Mesenchymal stem cell (in vitro differentiated cells and primary cell): ENCODE data around the gene TBC1D12.

Experiments used
- DNase-seq: peaks from one replicate; pipeline ENCODE4 v3.0.0-alpha.2; 2013
- H2AFZ ChIP-seq: one replicate; pipeline ENCODE4 v1.6.1; 2013; ENCODE audit warnings: low read depth, mild to moderate bottlenecking, control low read depth, inconsistent platforms, low read length, moderate library complexity
- H2AK5ac ChIP-seq: 2 replicates; pipeline ENCODE4 v1.6.1; 2013; ENCODE audit warnings: low read length, moderate library complexity, mild to moderate bottlenecking, inconsistent platforms; ENCODE audit not compliant: severe bottlenecking
- H2BK120ac ChIP-seq: one replicate; pipeline ENCODE4 v1.6.1; 2013; ENCODE audit warnings: low read depth, mild to moderate bottlenecking, inconsistent platforms, low read length, moderate library complexity
- H2BK12ac ChIP-seq, 2 experiments: one replicate each; pipeline ENCODE4 v1.6.1; 2013; ENCODE audit warnings: inconsistent platforms in 2 of 2, low read length in 2 of 2, mild to moderate bottlenecking in 2 of 2, moderate library complexity in 2 of 2, control low read depth in 1 of 2
- H2BK15ac ChIP-seq: one replicate; pipeline ENCODE4 v1.6.1; 2013; ENCODE audit warnings: mild to moderate bottlenecking, low read depth, inconsistent platforms; ENCODE audit not compliant: poor library complexity, severe bottlenecking
- H2BK5ac ChIP-seq: 2 replicates; pipeline ENCODE4 v1.6.1; 2013; ENCODE audit warnings: low read depth, mild to moderate bottlenecking, low read length, control low read depth, inconsistent platforms; ENCODE audit not compliant: poor library complexity, severe bottlenecking
- H3K14ac ChIP-seq, 2 experiments: one replicate each; pipeline ENCODE4 v1.6.1; 2013; ENCODE audit warnings: inconsistent platforms in 2 of 2, low read length in 2 of 2, control low read depth in 1 of 2, mild to moderate bottlenecking in 1 of 2, moderate library complexity in 1 of 2
- H3K18ac ChIP-seq, 2 experiments: one replicate each; pipeline ENCODE4 v1.6.1; 2013; ENCODE audit warnings: inconsistent platforms in 2 of 2, low read length in 2 of 2, control low read depth in 1 of 2, low read depth in 1 of 2, mild to moderate bottlenecking in 1 of 2
- H3K23ac ChIP-seq, 2 experiments: one replicate each; pipeline ENCODE4 v1.6.1; 2013; ENCODE audit warnings: inconsistent platforms in 2 of 2, low read length in 2 of 2, mild to moderate bottlenecking in 2 of 2, moderate library complexity in 2 of 2, control low read depth in 1 of 2
- H3K27ac ChIP-seq: 2 replicates; pipeline ENCODE4 v1.5.1; 2013; ENCODE audit warnings: mild to moderate bottlenecking, moderate library complexity, low read length, control low read depth, inconsistent platforms; ENCODE audit not compliant: poor library complexity, severe bottlenecking
- H3K27me3 ChIP-seq, 2 experiments: 2 replicates each; pipeline versions ENCODE4 v1.6.1 to v1.7.0; 2013; ENCODE audit warnings: low read length in 2 of 2, mild to moderate bottlenecking in 2 of 2, moderate library complexity in 2 of 2, control low read depth in 1 of 2, inconsistent platforms in 1 of 2; ENCODE audit not compliant: control insufficient read depth in 1 of 2, insufficient read depth in 1 of 2
- H3K36me3 ChIP-seq, 2 experiments: 2 replicates each; pipeline versions ENCODE4 v1.6.1 to v1.7.0; 2013; ENCODE audit warnings: low read length in 2 of 2, control low read depth in 1 of 2, inconsistent platforms in 1 of 2, low read depth in 1 of 2, mild to moderate bottlenecking in 1 of 2; ENCODE audit not compliant: insufficient read depth in 2 of 2, control insufficient read depth in 1 of 2
- H3K4ac ChIP-seq, 2 experiments: one replicate each; pipeline ENCODE4 v1.6.1; 2013; ENCODE audit warnings: inconsistent platforms in 2 of 2, low read length in 2 of 2, mild to moderate bottlenecking in 2 of 2, moderate library complexity in 2 of 2, control low read depth in 1 of 2, low read depth in 1 of 2
- H3K4me1 ChIP-seq: 2 replicates; pipeline ENCODE4 v1.6.1; 2013; ENCODE audit warnings: low read depth, low read length, control low read depth; ENCODE audit not compliant: control insufficient read depth, insufficient read depth
- H3K4me2 ChIP-seq: 2 replicates; pipeline ENCODE4 v1.6.1; 2013; ENCODE audit warnings: low read length, mild to moderate bottlenecking, inconsistent platforms; ENCODE audit not compliant: poor library complexity, severe bottlenecking
- H3K4me3 ChIP-seq, 2 experiments: 2 replicates each; pipeline versions ENCODE4 v1.5.1 to v1.7.0; 2013; ENCODE audit warnings: low read length in 2 of 2, mild to moderate bottlenecking in 2 of 2, control low read depth in 1 of 2, low read depth in 1 of 2; ENCODE audit not compliant: insufficient read depth in 1 of 2
- H3K79me1 ChIP-seq: replicated peaks from 2 replicates; pipeline ENCODE4 v1.6.1; 2013; ENCODE audit warnings: mild to moderate bottlenecking, control low read depth, low read length, inconsistent platforms; ENCODE audit not compliant: poor library complexity, severe bottlenecking
- H3K9ac ChIP-seq: 2 replicates; pipeline ENCODE4 v1.7.0; 2013; ENCODE audit warnings: mild to moderate bottlenecking, low read length, moderate library complexity
- H3K9me3 ChIP-seq: 2 replicates; pipeline ENCODE4 v1.7.0; 2013; ENCODE audit warnings: mild to moderate bottlenecking, low read length; ENCODE audit not compliant: control insufficient read depth
- H4K8ac ChIP-seq: one replicate; pipeline ENCODE4 v1.6.1; 2013; ENCODE audit warnings: inconsistent platforms, mild to moderate bottlenecking, low read length, moderate library complexity
- H4K91ac ChIP-seq: one replicate; pipeline ENCODE4 v1.6.1; 2013; ENCODE audit warnings: mild to moderate bottlenecking, low read length, inconsistent platforms
- WGBS: methylation state at CpG from one replicate; pipeline ENCODE4 v1.1.7; 2013; ENCODE audit warnings: mixed read lengths; 5-methylcytosine and 5-hydroxymethylcytosine counted together

TBC1D12 gene

GRCh38 chr10:94481410-94481809, 79.1 kb downstream of the TBC1D12 start:
- Histone ChIP-seq H3K27ac (no peak overlapping the region), H3K27me3 (no peaks in the 10 kb centered on the region), H3K18ac (no peak overlapping the region), H3K23ac (no peak overlapping the region), H3K4me3 (no peak overlapping the region), H4K8ac (no peak overlapping the region), H3K4ac (no peak overlapping the region), H2BK5ac (no peak overlapping the region), H3K79me1 (peaks cover 14% of the 10 kb centered on the region), H2BK12ac (no peak overlapping the region), H2AK5ac (no peak overlapping the region), H3K36me3 (peaks cover 0 to 21% of the 10 kb centered on the region in 2 experiments), H3K14ac (no peak overlapping the region), H2BK15ac (no peak overlapping the region), H2BK120ac (no peak overlapping the region), H3K9me3 (peaks cover 11% of the 10 kb centered on the region), H3K4me2 (no peak overlapping the region), H4K91ac (no peak overlapping the region), H3K9ac (no peak overlapping the region), H2AFZ (no peak overlapping the region), H3K4me1 (no peaks in the 10 kb centered on the region)
- no peak for DNase-seq

GRCh38 chr10:94483970-94484369, 81.6 kb downstream of the TBC1D12 start:
- Histone ChIP-seq H3K9ac (no peak overlapping the region), H3K4me2 (no peak overlapping the region), H3K4me3 (no peak overlapping the region), H3K4ac (no peak overlapping the region), H3K36me3 (peaks cover 2 to 6% of the 10 kb centered on the region in 2 experiments), H3K27ac (no peak overlapping the region), H2AK5ac (no peak overlapping the region), H3K14ac (no peak overlapping the region), H4K8ac (no peak overlapping the region), H3K79me1 (peaks cover 15% of the 10 kb centered on the region), H3K4me1 (no peaks in the 10 kb centered on the region), H2BK12ac (no peak overlapping the region), H2AFZ (no peak overlapping the region), H2BK120ac (no peak overlapping the region), H4K91ac (no peak overlapping the region), H2BK15ac (no peak overlapping the region), H2BK5ac (no peak overlapping the region), H3K9me3 (peaks cover 11% of the 10 kb centered on the region), H3K23ac (no peak overlapping the region), H3K27me3 (no peaks in the 10 kb centered on the region), H3K18ac (no peak overlapping the region)
- 100% methylated on average over 4 of the region's 4 CpGs for WGBS
- no peak for DNase-seq

- no peak overlapping the region for H2BK15ac ChIP-seq
- WGBS = 100% methylated on average over 1 of the region's 1 CpG
- H2BK5ac ChIP-seq = no peak overlapping the region
- H3K9me3 ChIP-seq = peaks cover 11% of the 10 kb centered on the region
- no peak overlapping the region for H2BK12ac ChIP-seq
- H3K4me2 ChIP-seq = no peak overlapping the region
- no peak for DNase-seq
- H3K18ac ChIP-seq = no peak overlapping the region
- H3K79me1 ChIP-seq = peaks cover 23% of the 10 kb centered on the region
- H3K4ac ChIP-seq = no peak overlapping the region
- no peak overlapping the region for H3K23ac ChIP-seq
- H3K27ac ChIP-seq = no peak overlapping the region
- no peak overlapping the region for H2AK5ac ChIP-seq
- no peak overlapping the region for H3K9ac ChIP-seq
- H3K14ac ChIP-seq = no peak overlapping the region
- peaks cover 5 to 6% of the 10 kb centered on the region in 2 experiments for H3K36me3 ChIP-seq
- no peak overlapping the region for H2AFZ ChIP-seq
- H4K91ac ChIP-seq = no peak overlapping the region
- H2BK120ac ChIP-seq = no peak overlapping the region
- H4K8ac ChIP-seq = no peak overlapping the region
- no peak overlapping the region for H3K4me3 ChIP-seq
- no peaks in the 10 kb centered on the region for H3K27me3 ChIP-seq
- no peaks in the 10 kb centered on the region for H3K4me1 ChIP-seq
These were observed 82.8 kb downstream of the TBC1D12 start for GRCh38 chr10:94485094-94485493.

- Histone ChIP-seq H3K27ac (no peak overlapping the region), H2BK120ac (no peak overlapping the region), H3K4me3 (no peak overlapping the region), H3K9me3 (peaks cover 11% of the 10 kb centered on the region), H3K18ac (no peak overlapping the region), H3K14ac (no peak overlapping the region), H4K91ac (no peak overlapping the region), H4K8ac (no peak overlapping the region), H3K9ac (no peak overlapping the region), H3K79me1 (peaks cover 21% of the 10 kb centered on the region), H3K23ac (no peak overlapping the region), H2BK12ac (no peak overlapping the region), H3K27me3 (no peaks in the 10 kb centered on the region), H3K36me3 (peaks cover 3 to 5% of the 10 kb centered on the region in 2 experiments), H2BK5ac (no peak overlapping the region), H2BK15ac (no peak overlapping the region), H2AK5ac (no peak overlapping the region), H3K4me2 (no peak overlapping the region), H3K4ac (no peak overlapping the region), H2AFZ (no peak overlapping the region), H3K4me1 (no peaks in the 10 kb centered on the region)
- DNase-seq = no peak
- WGBS = 100% methylated on average over 3 of the region's 3 CpGs
These were observed 85.2 kb downstream of the TBC1D12 start for GRCh38 chr10:94487575-94487974.
